IPS DF 4.7 (cell line): ENCODE data around the gene ABLIM1.

Source experiments
- DNase-seq: peaks from one replicate; pipeline ENCODE4 v3.0.0-alpha.2; 2013; ENCODE audit warnings: low spot score; ENCODE audit errors: extremely low read depth

Gene ABLIM1

DNA sequence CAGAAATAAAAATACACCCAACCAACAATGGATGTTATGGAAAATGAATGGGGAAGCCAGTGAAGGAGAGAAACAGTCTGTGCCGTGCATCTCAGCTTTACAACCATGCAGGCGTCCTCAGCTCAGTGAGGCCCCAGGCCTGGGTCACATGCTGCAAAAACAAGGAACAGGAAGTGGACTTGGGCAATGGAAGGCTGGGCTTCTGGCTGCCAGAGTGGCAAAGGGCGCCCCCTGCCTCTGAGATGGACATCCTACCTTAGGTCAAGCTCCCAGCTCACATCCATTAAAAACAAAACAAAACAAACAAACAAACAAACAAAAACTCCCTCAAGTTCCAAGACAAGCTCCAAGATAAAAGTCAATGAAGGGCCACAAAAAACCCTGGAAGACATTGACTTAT, 199.1 kb downstream of the ABLIM1 start:
- DNase-seq, result no peak

DNA sequence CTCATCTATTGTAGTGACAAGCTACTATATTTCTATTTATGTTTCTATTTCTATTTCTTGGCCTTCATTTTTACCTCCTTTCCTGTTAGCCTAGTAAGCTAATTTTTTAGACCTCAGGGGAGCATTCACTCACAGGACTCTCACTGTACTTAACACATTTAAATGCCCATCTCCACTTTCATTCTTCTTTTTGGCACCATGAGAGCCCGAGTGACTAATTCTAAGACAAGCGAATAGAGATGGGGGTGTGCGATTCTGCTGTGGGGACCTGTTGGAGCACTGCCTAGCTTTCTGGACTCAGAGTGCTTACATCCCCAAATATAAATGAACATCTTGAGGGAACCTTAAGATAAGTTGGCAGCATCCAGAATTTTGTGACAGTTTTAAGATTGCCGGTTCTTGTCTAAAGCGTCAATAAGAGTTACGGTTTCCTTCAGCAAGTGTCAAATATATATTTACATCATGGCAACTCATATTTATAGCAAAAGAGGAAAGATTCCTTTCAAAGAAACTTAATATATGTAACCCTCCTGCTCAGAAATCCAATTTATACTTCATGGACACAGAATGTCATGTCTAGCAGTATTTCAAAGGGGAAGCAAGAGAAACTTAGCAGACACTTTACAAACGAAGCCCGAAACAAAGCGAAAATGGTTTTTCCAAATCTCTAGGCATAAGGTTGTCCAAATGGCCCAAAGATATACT, 199.7 kb downstream of the ABLIM1 start:
- DNase-seq, result no peak

GRCh38 chr10:114453576-114453975, 204.5 kb downstream of the ABLIM1 start:
- no peak for DNase-seq

- DNase-seq, result no peak
These were observed 209.2 kb downstream of the ABLIM1 start for GRCh38 chr10:114448897-114449296.

DNA sequence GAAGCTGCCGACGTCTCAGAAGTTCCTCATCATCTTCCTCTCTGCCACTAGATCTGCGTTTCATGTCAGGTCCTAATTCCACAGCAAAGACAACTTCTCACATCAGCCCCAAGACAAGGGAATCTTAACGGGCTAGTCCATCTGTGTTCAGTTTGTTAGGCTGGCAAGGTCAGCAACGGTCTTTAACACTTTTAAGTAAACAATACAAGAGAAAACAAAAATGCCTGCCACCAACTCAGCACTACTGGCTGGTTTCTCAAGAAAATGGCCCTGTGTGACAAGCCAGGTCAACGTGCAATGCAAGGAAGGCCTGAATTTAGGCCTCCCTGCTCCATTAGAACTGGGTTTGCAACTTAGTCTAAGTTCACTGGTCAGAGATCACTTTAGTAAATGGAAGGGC, 212.7 kb downstream of the ABLIM1 start:
- DNase-seq, result no peak

GRCh38 chr10:114444819-114445218, 213.3 kb downstream of the ABLIM1 start:
- DNase-seq, result no peak

DNA sequence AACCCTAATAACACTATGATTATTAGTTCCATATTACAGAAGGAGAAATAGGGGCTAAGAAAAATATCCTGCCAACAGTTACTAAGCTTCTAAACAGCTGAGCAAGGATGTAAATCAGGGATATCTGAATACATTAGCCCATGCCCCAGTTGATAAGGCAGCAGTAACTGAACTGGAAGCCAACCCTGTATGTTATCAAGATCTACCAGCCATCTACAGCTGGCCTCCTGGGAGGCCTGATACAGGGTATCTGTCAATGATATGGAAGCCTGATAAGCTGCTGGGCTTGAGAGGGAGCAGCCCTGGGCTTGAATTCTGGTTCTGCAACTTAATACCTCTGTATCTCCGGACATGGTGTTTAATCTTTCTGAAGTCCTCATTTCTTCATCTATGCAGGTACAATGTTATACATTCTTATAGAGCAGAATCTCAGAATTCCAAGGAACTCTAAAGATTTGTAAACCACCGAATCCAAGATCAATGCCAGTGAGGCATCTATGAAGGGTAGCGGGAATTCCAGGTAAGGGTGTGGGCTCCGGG, 215.9 kb downstream of the ABLIM1 start:
- no peak for DNase-seq

- no peak for DNase-seq
These were observed 217.0 kb downstream of the ABLIM1 start for GRCh38 chr10:114441107-114441506.

DNA sequence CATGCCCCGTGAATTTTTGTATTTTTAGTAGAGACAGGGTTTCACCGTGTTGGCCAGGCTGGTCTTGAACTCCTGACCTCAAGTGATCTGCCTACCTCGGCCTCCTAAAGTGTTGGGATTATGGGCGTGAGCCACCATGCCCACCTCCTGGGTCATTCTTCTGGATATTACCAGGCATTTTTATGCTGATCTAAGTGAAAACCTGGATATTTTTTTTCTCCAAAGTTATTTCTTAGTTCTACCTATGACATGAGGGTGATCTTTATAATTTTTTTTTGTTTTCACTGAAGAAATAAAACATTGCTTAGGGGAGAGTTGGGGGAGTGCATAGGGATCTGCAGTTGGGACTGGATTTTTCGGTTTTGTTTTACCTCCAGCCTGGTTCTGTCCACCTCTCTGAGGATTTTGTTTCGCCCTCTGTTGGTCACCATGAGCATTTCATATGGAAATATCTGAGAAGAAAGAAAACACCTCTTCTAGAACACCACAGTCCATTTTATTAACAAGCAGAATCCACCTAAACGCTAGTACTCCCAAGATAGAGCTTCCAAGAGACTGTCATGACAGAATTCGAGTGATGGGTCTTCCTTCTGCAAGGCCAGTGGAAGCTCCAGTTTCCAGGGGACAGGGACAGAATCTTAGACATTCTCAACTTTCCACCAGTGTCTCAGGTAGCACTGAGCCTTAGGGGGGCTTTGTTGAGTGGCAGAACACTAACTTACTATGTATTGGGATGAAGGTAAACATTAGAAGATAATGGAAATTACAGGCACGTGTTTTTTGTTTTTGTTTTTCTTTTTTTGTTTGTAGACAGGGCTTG, 220.4 kb downstream of the ABLIM1 start:
- DNase-seq, result no peak

DNA sequence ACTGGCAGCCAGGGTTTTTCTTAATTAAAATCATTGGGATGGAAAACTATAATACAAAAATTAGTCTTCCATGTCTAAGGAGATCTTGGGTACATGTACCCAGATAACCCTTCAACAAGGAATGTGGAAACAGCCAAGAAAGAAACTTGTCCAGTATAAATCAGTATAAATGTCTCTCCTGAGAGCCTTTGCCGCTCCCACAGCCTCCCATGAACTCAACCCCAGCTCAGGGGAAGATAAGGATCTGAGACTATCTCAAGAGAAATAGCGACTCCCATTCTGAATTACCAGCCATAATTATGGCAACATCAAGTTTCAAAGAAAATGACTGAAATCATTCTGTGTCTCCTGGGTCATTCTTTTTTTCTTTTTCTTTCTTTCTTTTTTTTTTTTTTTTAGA, 221.1 kb downstream of the ABLIM1 start:
- DNase-seq, result no peak

DNA sequence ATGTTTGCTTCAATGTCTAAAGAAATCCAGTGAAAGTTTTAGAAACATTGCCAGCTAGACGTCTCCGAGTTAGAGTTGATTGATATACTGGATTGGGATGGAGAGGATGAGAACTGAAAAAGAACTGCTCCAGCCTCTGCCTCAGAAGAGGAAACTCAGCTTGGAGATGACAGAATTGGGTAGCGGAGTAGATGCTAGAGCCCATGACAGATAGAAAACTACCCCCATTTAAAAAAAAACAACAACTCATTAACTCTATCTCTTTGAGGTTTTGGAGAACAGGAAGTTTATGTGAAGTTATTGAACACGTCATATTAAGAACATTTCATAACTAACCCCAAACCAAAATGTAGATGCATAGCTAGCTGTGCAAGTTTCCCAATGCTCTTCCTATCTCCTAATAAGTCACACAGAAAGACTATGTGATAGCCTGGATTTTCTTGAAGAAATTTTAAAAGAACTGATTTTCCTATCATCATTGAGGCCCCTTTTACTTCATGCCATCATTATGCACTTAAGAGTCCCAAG, 225.4 kb downstream of the ABLIM1 start:
- DNase-seq, result no peak

DNA sequence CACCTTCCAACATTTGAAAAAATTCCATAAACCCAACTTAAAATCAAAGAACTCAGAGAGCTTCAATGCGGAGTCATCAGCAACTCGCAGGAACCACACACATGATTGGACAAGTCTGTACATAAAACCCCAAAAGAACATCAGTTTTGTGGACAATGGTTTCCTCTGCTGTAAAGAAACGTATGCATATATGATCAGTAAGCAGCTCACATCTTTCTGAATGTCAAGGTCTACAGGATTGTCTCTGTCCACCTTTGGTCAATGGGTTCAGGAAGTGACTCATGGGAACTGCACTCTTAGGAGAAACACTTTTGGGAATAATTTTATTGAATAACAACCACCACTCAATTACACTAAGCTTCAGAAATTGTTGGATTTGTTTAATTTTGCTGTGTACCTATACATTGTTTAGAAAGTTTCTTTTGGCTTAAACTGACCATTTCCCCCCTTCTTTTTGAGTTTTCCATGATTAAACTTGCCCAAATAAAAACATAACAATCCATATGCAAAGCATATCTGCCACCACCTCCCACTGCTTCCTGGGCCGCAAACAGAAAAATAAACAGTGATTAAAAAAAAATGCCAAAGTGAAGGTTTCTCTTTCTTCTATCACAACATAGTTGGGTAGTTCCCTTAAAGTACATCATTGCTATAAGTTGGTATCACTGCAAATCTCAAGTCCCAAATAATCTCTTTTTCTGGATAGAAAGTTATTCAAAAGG, 226.5 kb downstream of the ABLIM1 start:
- no peak for DNase-seq

GRCh38 chr10:114430688-114431413, 227.2 kb downstream of the ABLIM1 start:
- no peak for DNase-seq

- no peak for DNase-seq
These were observed 228.3 kb downstream of the ABLIM1 start for GRCh38 chr10:114429581-114430335.

DNA sequence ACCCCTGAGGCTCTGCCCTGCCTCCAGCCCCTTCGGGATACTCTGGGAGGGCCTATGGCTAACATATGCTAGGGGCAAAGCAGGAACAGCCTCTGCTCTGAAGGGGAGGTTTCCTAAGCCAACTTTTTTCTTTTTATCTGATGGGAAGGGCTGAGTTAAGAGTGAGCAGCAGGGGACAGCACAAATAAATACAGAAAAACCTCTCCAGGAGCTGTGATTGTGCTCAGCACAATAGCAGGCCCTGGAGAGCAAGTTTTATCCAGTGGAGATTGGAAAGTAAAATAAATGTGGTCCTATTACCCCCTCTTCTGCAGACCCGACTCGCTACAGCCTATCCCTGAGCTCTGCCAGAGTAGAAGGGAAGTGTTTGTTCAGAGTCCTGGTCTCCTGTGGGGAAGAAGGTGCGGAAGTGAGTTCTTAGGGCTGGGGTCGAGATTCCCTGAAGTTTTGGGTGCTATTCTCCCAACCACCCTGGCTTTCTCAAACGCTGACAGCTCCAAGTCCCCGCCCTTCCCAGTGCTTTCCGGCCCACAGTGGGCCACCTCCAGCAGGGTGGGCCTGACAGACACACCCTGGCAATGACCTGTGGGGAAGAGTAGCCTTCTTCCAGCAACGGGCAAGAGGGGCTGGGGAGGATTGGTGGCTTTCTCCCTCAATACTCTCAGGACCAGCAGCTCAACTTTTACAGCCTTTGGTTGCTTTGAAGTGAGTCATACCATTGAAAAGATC, 230.8 kb downstream of the ABLIM1 start:
- DNase-seq, result no peak

- DNase-seq, result no peak
These were observed 231.6 kb downstream of the ABLIM1 start for GRCh38 chr10:114426476-114426875.

- DNase-seq, result no peak
These were observed 237.1 kb downstream of the ABLIM1 start for GRCh38 chr10:114420811-114421485.

DNA sequence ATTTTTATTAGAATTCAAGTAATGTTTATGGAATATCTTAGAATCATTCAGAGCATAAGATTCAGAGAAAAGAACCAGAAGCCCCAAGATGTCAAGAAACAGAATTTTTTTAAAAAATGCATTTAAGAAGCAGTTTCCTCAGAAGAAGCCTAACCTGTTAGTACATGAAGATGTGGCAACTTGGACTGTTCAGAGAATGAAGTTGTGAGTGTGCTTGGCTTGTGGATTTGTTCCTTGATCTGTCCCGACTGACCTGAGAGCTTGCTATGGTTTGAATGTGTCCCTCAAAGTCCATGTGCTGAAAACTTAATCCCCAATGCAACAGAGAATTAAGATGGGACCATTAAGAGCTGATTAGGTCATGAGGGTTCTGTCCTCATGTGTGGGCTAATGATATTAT, 240.0 kb downstream of the ABLIM1 start:
- no peak for DNase-seq
